GM12892 (cell line): ENCODE data around the gene MST1R.

Experiments used
- DNase-seq: peaks from one replicate; pipeline ENCODE4 v3.0.0; 2011; ENCODE audit not compliant: insufficient read length
- FAIRE-seq: peaks from 2 replicates; lab custom pipeline; 2011; peaks lifted over from hg19 to GRCh38; lab: Jason Lieb, UNC
- POLR2A ChIP-seq: IDR thresholded peaks from 2 replicates; pipeline ENCODE4 v1.6.1; 2011; ENCODE audit warnings: low read depth, low read length, control low read depth
- POLR2AphosphoS5 ChIP-seq: IDR thresholded peaks from 2 replicates; pipeline ENCODE4 v1.6.1; 2011; ENCODE audit warnings: low read depth, low read length, control low read depth
- TAF1 ChIP-seq: IDR thresholded peaks from 2 replicates; pipeline ENCODE4 v1.6.1; 2011; ENCODE audit warnings: low read depth, mild to moderate bottlenecking, control low read depth, low read length, borderline replicate concordance

Gene MST1R

DNA sequence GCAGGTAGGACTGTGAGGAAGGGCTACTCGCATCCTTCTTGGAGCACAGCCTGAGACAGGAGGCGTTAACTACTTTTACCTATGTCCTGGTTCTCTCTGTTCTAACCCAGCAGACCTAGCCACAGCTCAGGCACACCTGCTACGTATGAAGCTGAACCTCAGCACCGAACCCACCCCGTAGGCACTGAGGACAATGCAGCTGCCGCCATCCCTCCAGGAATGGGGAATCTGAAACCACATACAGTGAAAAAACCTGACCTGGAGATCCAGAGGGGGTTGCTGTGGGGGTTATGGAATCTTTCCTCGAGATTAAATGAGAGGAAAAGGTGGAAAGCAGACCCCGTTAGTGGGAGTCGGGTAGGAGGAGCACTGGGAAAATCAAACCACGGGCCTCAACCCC, 14.4 kb downstream of the MST1R start:
- no peak for FAIRE-seq
- no peak for TF ChIP-seq TAF1
- TF ChIP-seq POLR2A, result no peak
- TF ChIP-seq POLR2AphosphoS5, result no peak

DNA sequence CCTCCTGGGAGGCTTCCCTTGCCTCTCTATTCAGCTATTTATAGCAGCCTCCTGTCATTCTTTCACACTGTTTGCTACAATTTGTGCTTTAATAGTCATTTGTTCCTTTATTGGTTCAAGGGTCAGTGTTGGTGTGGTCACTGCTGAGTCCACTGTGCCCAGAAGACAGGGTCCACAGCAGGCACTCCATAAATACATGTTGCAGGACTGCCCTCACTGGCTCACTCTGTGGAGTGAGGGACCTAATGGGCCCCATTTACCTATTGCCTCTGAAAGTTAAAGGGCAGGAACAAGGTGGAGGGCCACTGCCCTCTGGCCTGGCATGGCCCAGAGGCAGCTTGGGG, 16.8 kb downstream of the MST1R start:
- no peak for DNase-seq
- no peak for TF ChIP-seq TAF1
- no peak for TF ChIP-seq POLR2A
- no peak for TF ChIP-seq POLR2AphosphoS5
- no peak for FAIRE-seq

More for the DNA sequence above, 14.4 kb downstream of the MST1R start:
- DNase-seq, result no peak

DNA sequence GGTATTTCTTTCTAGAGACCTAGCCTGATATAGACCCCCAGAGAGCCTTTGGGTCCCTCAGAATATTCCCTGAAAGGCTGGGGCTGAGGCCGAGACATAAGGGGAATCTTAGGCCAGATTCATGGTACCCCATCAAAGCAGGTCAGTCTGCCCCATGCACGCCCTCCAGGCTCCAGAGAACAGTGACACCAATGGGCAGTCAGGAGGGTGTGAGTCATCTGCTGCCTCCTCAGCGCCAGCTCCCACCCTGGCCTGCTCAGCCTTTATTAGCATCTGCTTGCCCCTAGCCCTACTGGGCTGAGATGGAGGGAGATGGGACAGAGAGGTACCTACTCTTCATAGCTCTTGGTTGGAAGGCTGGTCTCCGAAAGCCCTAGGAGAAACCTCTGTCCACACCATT, 19.7 kb downstream of the MST1R start:
- FAIRE-seq (no peak), DNase-seq (no peak)
- no peak for TF ChIP-seq TAF1

DNA sequence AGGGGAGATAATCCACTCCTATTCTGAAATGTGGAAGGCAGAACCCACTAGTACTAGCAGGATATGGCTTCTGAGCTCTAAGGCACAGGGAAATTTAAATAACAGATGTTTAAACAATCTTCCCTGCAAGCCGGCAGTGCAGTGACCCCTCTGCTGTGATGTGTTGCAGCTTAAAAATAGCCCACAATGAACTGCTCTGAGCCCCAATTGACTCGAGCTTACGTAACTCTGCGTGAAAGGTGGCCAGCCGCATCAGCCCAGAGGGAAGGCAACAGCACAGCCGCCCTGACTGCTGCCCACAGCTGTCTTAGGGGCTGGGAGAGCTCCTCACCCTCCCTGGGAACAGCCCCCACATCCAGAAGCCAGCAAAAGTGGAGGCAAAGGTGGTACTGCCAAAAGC, 21.5 kb downstream of the MST1R start:
- no peak for DNase-seq
- no peak for TF ChIP-seq POLR2AphosphoS5
- TF ChIP-seq TAF1, result no peak
- FAIRE-seq, result no peak

DNA sequence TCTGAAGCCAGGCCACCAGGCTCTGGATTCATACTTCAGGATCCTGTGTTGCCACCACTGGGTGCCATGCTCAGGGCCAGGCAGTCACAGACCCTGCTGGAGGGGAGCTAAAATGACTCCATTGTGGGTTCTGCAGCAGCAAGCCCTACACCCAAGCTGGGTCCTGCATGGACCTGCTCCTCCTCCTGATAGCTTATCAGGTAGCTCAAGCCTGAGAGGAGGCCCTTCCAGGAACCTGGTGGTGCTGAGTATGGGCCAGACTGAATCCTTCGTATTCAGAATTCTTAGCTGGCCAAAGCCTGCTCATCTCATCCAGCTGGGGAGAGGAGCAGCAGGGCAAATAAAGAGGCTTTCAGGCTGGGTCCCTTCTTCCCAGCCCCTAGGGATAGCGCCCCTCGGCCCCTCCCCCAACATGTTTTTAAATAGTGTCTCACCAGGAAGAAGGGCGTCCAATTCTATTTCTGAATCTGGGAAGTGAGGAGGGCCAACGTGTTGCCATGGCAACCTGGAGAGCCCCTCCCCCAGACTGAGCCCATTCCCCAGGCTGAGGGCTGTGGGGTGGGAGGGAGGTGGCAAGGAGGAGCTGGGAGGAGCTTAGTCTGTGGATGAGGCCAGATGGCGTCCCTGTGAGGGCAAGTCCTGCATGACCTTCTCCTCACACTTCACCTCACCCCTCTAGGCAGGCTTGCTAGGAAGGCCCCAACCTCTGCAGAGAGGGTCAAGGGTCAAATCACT, 22.9 kb downstream of the MST1R start:
- FAIRE-seq, result no peak
- TF ChIP-seq POLR2A (no peak), TAF1 (no peak), POLR2AphosphoS5 (no peak)
- DNase-seq, result no peak

DNA sequence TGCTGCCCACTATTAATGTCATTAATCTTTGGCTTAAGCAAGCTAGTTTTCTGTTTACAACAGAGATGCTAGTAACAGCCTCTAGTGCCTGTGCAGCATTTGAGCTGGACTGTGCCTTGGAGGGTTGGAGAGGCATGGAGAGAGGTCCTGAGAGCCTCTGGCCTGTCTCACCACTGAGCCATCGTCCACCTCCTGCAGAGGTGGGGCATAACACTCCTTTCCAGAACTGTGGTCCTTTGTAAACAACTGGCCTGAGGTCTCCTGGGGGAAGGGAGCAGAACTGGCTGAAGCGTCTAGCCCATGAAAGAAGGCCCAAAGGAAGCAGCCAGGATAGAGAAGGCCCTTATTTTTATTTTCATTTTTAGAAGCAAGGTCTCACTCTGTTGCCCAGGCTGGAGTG, 24.0 kb downstream of the MST1R start:
- TF ChIP-seq POLR2A, result no peak
- no peak for TF ChIP-seq TAF1
- TF ChIP-seq POLR2AphosphoS5, result no peak
- FAIRE-seq (no peak), DNase-seq (no peak)

DNA sequence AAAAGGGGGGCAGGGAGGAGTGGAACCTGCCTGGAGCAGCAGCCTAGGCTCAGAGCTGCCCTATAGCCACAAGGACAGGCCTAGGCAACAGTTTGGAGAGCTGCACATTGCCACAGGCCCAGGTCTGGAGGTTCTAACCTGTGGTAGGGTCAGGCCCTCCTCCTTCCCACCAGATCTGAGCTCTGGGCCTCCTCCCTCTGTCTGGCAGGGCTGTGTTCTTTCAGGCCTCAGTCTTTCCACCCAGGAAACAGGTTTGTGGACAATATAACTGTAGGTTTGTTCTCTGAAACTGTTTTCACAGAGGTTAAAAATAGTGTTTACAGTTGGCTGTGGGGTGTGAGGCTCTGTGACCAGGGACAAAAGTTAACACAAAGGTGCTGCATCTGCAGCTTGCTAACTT, 25.0 kb downstream of the MST1R start:
- no peak for FAIRE-seq
- TF ChIP-seq POLR2A (no peak), POLR2AphosphoS5 (no peak), TAF1 (no peak)
- DNase-seq, result no peak

DNA sequence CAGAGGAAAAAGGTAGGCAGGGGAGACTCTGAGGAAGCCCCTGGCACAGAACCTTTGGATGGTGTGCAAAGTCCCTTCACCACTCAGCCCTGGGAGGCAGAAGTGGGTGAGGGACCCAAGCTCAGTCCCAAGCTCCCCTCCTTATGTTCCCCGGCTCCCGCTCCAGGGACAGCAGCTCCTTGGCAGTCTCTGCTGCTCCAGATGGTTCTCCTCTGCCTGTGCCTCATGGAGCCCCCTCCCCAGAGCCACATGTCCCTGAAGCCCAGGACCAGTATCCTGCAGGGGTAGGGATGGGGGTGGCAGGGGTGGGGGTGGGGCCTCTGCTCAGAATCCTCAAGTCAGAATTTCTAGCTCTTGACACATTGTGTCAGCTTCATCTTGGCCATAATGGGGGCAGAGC, 26.0 kb downstream of the MST1R start:
- no peak for TF ChIP-seq POLR2A
- TF ChIP-seq TAF1, result no peak
- no peak for TF ChIP-seq POLR2AphosphoS5
- DNase-seq, result no peak
- FAIRE-seq, result no peak

DNA sequence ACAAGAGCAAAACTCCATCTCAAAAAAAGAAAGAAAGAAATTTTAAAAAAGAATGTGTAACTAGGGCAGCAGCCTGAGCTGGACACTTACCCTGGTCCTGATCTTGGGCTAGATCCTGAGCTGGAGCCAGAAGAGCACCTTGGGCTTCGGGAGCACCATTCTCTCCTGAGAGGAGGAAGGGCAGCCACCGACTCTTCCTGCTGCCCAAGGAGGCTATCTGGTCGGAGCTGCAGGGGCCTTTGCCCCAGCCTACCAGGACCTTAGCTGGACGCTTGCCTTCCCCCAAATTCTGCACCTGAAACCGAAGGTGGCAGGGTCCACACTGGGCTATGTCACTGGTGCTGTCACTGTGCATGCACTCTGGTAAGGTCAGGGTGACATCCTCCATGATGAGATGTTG, 27.1 kb downstream of the MST1R start:
- TF ChIP-seq TAF1, result no peak
- TF ChIP-seq POLR2A, result no peak
- TF ChIP-seq POLR2AphosphoS5, result no peak
- FAIRE-seq (no peak), DNase-seq (no peak)

DNA sequence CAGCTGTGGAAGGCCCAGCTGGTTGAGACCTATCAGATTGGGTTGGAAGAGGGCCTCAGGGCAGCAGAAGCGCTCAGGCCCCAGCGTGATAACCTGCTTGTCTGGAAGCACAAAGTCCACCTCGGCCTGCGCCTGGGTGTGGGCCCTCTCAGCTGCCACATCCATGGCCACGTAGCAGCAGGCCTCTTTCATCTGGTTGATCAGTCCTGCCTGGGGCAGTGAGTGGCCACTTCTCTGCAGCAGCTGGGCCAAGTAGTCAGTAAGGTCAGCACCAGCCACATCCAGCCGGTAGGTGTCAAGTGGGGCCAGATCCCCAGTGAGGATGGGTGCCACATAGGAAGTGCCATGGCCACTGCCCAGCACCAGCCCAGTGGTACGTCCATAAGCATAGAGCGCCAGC, 30.1 kb downstream of the MST1R start:
- DNase-seq (no peak), FAIRE-seq (no peak)
- TF ChIP-seq TAF1 (no peak), POLR2AphosphoS5 (no peak), POLR2A (no peak)

DNA sequence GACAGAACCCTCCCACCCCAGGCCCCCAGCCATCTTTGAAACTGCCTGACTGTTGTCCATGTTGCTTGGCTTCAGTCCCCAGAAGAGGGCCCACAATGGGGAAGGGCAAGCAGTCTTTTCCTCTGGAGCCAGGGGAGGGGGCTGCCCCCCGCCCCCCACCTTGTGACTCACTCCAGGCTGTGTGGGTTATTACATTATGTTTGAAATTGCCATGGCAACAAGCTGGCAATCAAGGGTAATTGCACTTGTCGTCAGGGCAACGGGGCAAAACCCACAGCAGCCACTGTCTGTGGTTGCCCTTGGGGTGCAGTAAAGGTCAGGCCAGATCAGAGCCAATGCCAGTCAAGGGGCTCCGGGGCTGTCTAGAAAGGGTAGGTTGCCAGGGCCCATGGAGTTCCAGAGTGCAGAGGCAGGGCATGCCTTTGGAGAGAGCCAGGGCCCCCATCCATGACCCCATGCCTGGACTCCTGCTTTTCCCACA, 30.8 kb downstream of the MST1R start:
- TF ChIP-seq POLR2AphosphoS5 (no peak), TAF1 (no peak), POLR2A (no peak)
- DNase-seq (no peak), FAIRE-seq (no peak)

DNA sequence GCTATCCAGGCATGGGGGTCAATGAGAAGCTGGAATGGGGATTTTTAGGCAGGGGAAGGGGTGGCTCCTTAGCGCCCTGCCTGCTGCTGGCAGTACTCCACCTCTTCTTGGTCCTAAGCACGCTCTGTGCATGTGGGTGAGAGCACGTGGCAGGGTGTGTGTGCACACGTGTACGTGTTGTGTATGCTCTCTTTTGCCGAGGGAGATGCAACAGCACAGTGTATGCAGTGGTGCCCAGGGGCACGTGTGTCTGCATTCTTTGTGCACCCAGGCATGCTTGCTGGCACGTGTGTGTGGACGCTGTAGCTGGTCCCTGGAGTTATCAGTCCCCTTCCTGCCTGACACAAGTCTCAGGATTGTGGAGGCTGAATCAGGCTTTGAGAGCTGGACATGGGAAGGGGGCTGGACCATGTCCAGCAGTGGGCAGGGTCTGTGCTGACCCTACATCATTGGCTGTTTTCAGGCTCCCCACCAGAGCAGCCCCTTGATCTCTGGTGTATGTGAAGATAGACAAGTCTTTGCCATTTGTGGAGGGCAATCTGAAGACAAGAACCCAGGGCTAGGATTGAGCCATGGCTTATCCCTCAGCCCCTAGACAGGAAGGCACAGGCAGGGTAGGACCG, 32.0 kb downstream of the MST1R start:
- TF ChIP-seq TAF1 (no peak), POLR2A (no peak), POLR2AphosphoS5 (no peak)
- FAIRE-seq (no peak), DNase-seq (no peak)

DNA sequence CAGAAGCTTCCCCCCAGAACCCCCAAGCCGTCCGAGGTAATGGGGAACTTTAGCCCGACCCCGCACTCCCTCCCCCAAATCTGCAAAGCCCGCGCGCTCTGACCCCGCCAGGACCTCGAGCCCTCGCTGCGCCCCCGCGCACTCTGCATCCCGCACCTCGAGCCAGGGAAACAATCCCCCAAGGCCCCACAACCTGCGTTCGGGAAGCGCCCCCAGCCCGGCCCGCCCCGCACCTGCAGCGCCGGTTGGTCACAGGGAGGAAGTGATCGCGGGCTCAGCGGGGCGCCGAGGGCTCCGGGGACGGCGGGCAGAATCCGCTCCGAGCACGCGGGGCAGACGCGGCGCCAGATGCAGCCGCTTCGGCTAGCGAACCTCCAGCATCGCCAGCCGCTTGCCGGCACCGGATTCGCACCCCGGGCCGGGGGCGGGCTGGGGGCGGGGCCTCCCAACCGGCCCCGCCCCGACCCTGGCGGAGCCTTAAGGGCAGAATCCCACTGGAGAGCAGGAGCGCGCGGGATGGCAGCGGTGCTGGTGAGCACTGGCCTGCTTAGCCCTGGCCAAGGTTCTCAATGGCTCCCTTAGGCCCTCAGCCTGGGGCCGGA, 34.0 kb downstream of the MST1R start, which contains the start of gene CAMKV:
Gene CAMKV, minus strand, starts transcription at position 382 of the 602 bp plus-strand sequence. CDS start 7,518 bp downstream, outside the sequence.
- TF ChIP-seq TAF1 (no peak), POLR2A (no peak), POLR2AphosphoS5 (no peak)
- DNase-seq, result peak; percentile 48
- no peak for FAIRE-seq
